Dendritic cell treated with granulocyte-macrophage colony-stimulating factor and Interleukin-4, amounts not matched to agents 40 ng/mL and 50 ng/mL, for 4 days (primary cell): ENCODE results near the gene PP2D1.

Source experiments
- H3K27ac Mint-ChIP-seq: one replicate; pipeline ENCODE4 v1.8.0; 2022; ENCODE audit warnings: mild to moderate bottlenecking, mixed read lengths
- H3K27me3 Mint-ChIP-seq: one replicate; pipeline ENCODE4 v1.8.0; 2022; ENCODE audit warnings: mild to moderate bottlenecking, mixed read lengths
- H3K36me3 Mint-ChIP-seq: one replicate; pipeline ENCODE4 v1.8.0; 2022; ENCODE audit warnings: low read depth, mixed read lengths
- H3K4me1 Mint-ChIP-seq: one replicate; pipeline ENCODE4 v1.8.0; 2022; ENCODE audit warnings: low read depth, mixed read lengths
- H3K4me3 Mint-ChIP-seq: one replicate; pipeline ENCODE4 v1.8.0; 2022; ENCODE audit warnings: mild to moderate bottlenecking, moderate library complexity, mixed read lengths
- H3K9me3 Mint-ChIP-seq: one replicate; pipeline ENCODE4 v1.8.0; 2022; ENCODE audit warnings: mixed read lengths
- intact Hi-C: fragments of 100-400 bp; cut with micrococcal nuclease; formaldehyde crosslinking; loops from one replicate; pipeline ENCODE4 v1.15.0; 2022

The PP2D1 gene

GRCh38 chr3:19940643-19941042, 71.4 kb downstream of the PP2D1 start:
- Mint-ChIP-seq H3K9me3 (peaks cover 9% of the 10 kb centered on the region), H3K27me3 (peaks cover 10% of the 10 kb centered on the region), H3K36me3 (peaks cover 6% of the 10 kb centered on the region), H3K4me1 (peaks cover 16% of the 10 kb centered on the region), H3K27ac (no peak overlapping the region), H3K4me3 (no peak overlapping the region)
- intact Hi-C loops, result no loop called here

- intact Hi-C loops, result no loop called here
- Mint-ChIP-seq H3K27me3 (peaks cover 20% of the 10 kb centered on the region), H3K36me3 (no peaks in the 10 kb centered on the region), H3K27ac (no peak overlapping the region), H3K4me1 (peaks cover 20% of the 10 kb centered on the region), H3K9me3 (peaks cover 18% of the 10 kb centered on the region), H3K4me3 (no peak overlapping the region)
These were observed 73.8 kb downstream of the PP2D1 start for GRCh38 chr3:19938295-19938627.

GRCh38 chr3:19937459-19938294, 74.4 kb downstream of the PP2D1 start:
- Mint-ChIP-seq H3K27ac (peak overlapping the region; percentile 9), H3K4me3 (no peak overlapping the region), H3K27me3 (peaks cover 20% of the 10 kb centered on the region), H3K36me3 (no peaks in the 10 kb centered on the region), H3K9me3 (peaks cover 18% of the 10 kb centered on the region), H3K4me1 (peaks cover 26% of the 10 kb centered on the region)
- intact Hi-C loops, result no loop called here
